K562 (cell line): Measurements from ENCODE around the gene BCL10. TPM values are rescaled to one million over a fixed set of nuclear protein-coding genes. Genes with fewer than 3 reads are reported as not detected.
A peak's percentile ranks its signal among the peaks of the same experiment; 100 is the strongest.

Source experiments
- CBFB ChIP-seq: sonication (generic); formaldehyde crosslinking; IDR thresholded peaks from 2 replicates; pipeline ENCODE4 v1.4.0; 2020; ENCODE audit warnings: mild to moderate bottlenecking, missing genetic modification reagents
- E2F3 ChIP-seq: fragments of 250-450 bp; sonication (Bioruptor Pico); IDR thresholded peaks from 2 replicates; pipeline ENCODE4 v1.4.0; 2020; ENCODE audit warnings: mild to moderate bottlenecking
- FOXK1 ChIP-seq: sonication (generic); formaldehyde crosslinking; IDR thresholded peaks from 2 replicates; pipeline ENCODE4 v1.8.0; 2022; ENCODE audit warnings: missing genetic modification reagents, mild to moderate bottlenecking, borderline replicate concordance
- GATA2 ChIP-seq: sonication (generic); formaldehyde crosslinking; IDR thresholded peaks from 2 replicates; pipeline ENCODE4 v1.4.0; 2020; ENCODE audit warnings: mild to moderate bottlenecking, missing genetic modification reagents
- KLF1 ChIP-seq: fragments of 450-650 bp; IDR thresholded peaks from 2 replicates; pipeline ENCODE4 v1.6.1; 2016; ENCODE audit warnings: missing genetic modification characterization, missing compliant biosample characterization
- LEF1 ChIP-seq: fragments of 450-650 bp; IDR thresholded peaks from 2 replicates; pipeline ENCODE4 v1.6.1; 2016; ENCODE audit warnings: mild to moderate bottlenecking
- MAX ChIP-seq: sonication (generic); formaldehyde crosslinking; IDR thresholded peaks from 2 replicates; pipeline ENCODE4 v1.9.0; 2022; ENCODE audit warnings: mild to moderate bottlenecking, missing genetic modification reagents
- MECOM ChIP-seq: fragments of 250-450 bp; sonication (Bioruptor Pico); IDR thresholded peaks from 2 replicates; pipeline ENCODE4 v1.8.0; 2022; ENCODE audit warnings: inconsistent platforms
- MITF ChIP-seq: IDR thresholded peaks from 2 replicates; pipeline ENCODE4 v1.6.1; 2014; ENCODE audit warnings: antibody characterized with exemption
- NR3C1 ChIP-seq: sonication (generic); formaldehyde crosslinking; IDR thresholded peaks from 2 replicates; pipeline ENCODE4 v1.8.1; 2022; ENCODE audit warnings: missing genetic modification reagents
- POLR2G ChIP-seq: fragments of 200-400 bp; formaldehyde crosslinking; IDR thresholded peaks from 2 replicates; pipeline ENCODE4 v1.6.1; 2017; ENCODE audit warnings: low read depth, mild to moderate bottlenecking, antibody characterized with exemption, low read length, moderate library complexity
- RBBP5 ChIP-seq: fragments of 200-600 bp; sonication (generic); IDR thresholded peaks from 2 replicates; pipeline ENCODE4 v1.6.1; 2012; ENCODE audit warnings: borderline replicate concordance, mild to moderate bottlenecking, low read length, control low read depth, inconsistent platforms; ENCODE audit not compliant: insufficient read depth, poor library complexity, severe bottlenecking
- TCF7 ChIP-seq: sonication (generic); IDR thresholded peaks from 2 replicates; pipeline ENCODE4 v1.6.1; 2016; ENCODE audit warnings: antibody characterized with exemption, borderline replicate concordance
- TEAD2 ChIP-seq: fragments of 450-650 bp; IDR thresholded peaks from 2 replicates; pipeline ENCODE4 v1.6.1; 2016; ENCODE audit warnings: missing genetic modification characterization, control low read depth, missing compliant biosample characterization
- TOE1 ChIP-seq, 2 experiments: fragments of 450-650 bp in 1 of 2; sonication (generic) in 1 of 2; formaldehyde crosslinking in 1 of 2; IDR thresholded peaks; 2 replicates each; pipeline versions ENCODE4 v1.7.1 to v1.8.0; 2016 to 2022; ENCODE audit warnings: borderline replicate concordance in 2 of 2, mild to moderate bottlenecking in 2 of 2, antibody characterized with exemption in 1 of 2, inconsistent platforms in 1 of 2, low read depth in 1 of 2, missing genetic modification reagents in 1 of 2, moderate library complexity in 1 of 2
- ZBTB1 ChIP-seq: sonication (generic); formaldehyde crosslinking; IDR thresholded peaks from 2 replicates; pipeline ENCODE4 v1.8.1; 2023; ENCODE audit warnings: missing genetic modification reagents, low read depth, mild to moderate bottlenecking, borderline replicate concordance
- ZNF717 ChIP-seq: fragments of 250-450 bp; sonication (Bioruptor Pico); IDR thresholded peaks from 2 replicates; pipeline ENCODE4 v1.5.0; 2021
- polyA plus RNA-seq, 8 experiments: library from polyadenylated mRNA; depleted of rRNA in 4 of 8; stranded (reverse) in 5 of 8; unstranded in 3 of 8; fragments of >200 nt; fragmentation: Nextera tagmentation in 2 of 8; fragmentation: Illumina TruSeq in 1 of 8; extraction: Ambion mirVana in 2 of 8; extraction: Trizol in 1 of 8; gene quantifications; 2 replicates each; pipeline versions ENCODE4 v1.2.1 to v1.2.3, GENCODE V29; 2011 to 2014; ENCODE audit warnings: inconsistent platforms in 1 of 8, missing spikeins in 1 of 8
- total RNA-seq, 7 experiments: library from RNA; depleted of rRNA in 6 of 7; stranded (reverse); fragments of >200 nt in 6 of 7; fragmentation: Illumina TruSeq in 2 of 7; extraction: Trizol in 2 of 7; gene quantifications; 2 replicates each; pipeline versions ENCODE4 v1.2.1 to v1.2.3, GENCODE V29; 2011 to 2021; ENCODE audit warnings: low replicate concordance in 1 of 7
- TF ChIP-seq, protein P1 (sequence below): sonication (generic); formaldehyde crosslinking; IDR thresholded peaks from 2 replicates; pipeline ENCODE4 v1.8.1; 2023; ENCODE audit warnings: mild to moderate bottlenecking, missing genetic modification reagents
- TF ChIP-seq, protein P2 (sequence below): fragments of 200-800 bp; sonication (Bioruptor generic); IDR thresholded peaks from 2 replicates; pipeline ENCODE4 v1.6.1; 2016; ENCODE audit warnings: missing genetic modification characterization, missing compliant biosample characterization

Gene BCL10
- total and polyA plus RNA-seq, 9 of the 15 experiments (the other 6 are each of a cell fraction or from before 2014, with no cell fraction given) = 8.0 to 19.4 (median 12.3) TPM

GRCh38 chr1:85244271-85245061, 32.0 kb downstream of the BCL10 start (continued):
- TF ChIP-seq NR3C1 (CRISPR knock-in tag) (no peak), RBBP5 (peak; percentile 61), CBFB (CRISPR knock-in tag) (no peak), POLR2G (no peak), E2F3 (no peak), MITF (no peak), ZBTB1 (no peak), MAX (no peak), TEAD2 (tag) (0 out of 2 replicates have a peak, but pooled peaks have one; percentile 3), GATA2 (no peak), ZNF717 (CRISPR knock-in tag) (no peak), FOXK1 (CRISPR knock-in tag) (no peak), TCF7 (no peak), MECOM (CRISPR knock-in tag) (no peak), LEF1 (peak; percentile 82), KLF1 (tag) (no peak), TOE1 (IDR thresholded peaks at IDR 0.05; ENCODE audit: borderline replicate concordance) (no peak), TOE1 (CRISPR knock-in tag; IDR thresholded peaks at IDR 0.05; ENCODE audit: borderline replicate concordance, low read depth) (no peak)
- TF ChIP-seq, protein P1, sequence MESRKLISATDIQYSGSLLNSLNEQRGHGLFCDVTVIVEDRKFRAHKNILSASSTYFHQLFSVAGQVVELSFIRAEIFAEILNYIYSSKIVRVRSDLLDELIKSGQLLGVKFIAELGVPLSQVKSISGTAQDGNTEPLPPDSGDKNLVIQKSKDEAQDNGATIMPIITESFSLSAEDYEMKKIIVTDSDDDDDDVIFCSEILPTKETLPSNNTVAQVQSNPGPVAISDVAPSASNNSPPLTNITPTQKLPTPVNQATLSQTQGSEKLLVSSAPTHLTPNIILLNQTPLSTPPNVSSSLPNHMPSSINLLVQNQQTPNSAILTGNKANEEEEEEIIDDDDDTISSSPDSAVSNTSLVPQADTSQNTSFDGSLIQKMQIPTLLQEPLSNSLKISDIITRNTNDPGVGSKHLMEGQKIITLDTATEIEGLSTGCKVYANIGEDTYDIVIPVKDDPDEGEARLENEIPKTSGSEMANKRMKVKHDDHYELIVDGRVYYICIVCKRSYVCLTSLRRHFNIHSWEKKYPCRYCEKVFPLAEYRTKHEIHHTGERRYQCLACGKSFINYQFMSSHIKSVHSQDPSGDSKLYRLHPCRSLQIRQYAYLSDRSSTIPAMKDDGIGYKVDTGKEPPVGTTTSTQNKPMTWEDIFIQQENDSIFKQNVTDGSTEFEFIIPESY (CRISPR knock-in tag) = no peak
- TF ChIP-seq, protein P2, sequence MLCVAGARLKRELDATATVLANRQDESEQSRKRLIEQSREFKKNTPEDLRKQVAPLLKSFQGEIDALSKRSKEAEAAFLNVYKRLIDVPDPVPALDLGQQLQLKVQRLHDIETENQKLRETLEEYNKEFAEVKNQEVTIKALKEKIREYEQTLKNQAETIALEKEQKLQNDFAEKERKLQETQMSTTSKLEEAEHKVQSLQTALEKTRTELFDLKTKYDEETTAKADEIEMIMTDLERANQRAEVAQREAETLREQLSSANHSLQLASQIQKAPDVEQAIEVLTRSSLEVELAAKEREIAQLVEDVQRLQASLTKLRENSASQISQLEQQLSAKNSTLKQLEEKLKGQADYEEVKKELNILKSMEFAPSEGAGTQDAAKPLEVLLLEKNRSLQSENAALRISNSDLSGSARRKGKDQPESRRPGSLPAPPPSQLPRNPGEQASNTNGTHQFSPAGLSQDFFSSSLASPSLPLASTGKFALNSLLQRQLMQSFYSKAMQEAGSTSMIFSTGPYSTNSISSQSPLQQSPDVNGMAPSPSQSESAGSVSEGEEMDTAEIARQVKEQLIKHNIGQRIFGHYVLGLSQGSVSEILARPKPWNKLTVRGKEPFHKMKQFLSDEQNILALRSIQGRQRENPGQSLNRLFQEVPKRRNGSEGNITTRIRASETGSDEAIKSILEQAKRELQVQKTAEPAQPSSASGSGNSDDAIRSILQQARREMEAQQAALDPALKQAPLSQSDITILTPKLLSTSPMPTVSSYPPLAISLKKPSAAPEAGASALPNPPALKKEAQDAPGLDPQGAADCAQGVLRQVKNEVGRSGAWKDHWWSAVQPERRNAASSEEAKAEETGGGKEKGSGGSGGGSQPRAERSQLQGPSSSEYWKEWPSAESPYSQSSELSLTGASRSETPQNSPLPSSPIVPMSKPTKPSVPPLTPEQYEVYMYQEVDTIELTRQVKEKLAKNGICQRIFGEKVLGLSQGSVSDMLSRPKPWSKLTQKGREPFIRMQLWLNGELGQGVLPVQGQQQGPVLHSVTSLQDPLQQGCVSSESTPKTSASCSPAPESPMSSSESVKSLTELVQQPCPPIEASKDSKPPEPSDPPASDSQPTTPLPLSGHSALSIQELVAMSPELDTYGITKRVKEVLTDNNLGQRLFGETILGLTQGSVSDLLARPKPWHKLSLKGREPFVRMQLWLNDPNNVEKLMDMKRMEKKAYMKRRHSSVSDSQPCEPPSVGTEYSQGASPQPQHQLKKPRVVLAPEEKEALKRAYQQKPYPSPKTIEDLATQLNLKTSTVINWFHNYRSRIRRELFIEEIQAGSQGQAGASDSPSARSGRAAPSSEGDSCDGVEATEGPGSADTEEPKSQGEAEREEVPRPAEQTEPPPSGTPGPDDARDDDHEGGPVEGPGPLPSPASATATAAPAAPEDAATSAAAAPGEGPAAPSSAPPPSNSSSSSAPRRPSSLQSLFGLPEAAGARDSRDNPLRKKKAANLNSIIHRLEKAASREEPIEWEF (CRISPR knock-in tag) = no peak
